ENCODE data around the gene FLYWCH1.

DNA sequence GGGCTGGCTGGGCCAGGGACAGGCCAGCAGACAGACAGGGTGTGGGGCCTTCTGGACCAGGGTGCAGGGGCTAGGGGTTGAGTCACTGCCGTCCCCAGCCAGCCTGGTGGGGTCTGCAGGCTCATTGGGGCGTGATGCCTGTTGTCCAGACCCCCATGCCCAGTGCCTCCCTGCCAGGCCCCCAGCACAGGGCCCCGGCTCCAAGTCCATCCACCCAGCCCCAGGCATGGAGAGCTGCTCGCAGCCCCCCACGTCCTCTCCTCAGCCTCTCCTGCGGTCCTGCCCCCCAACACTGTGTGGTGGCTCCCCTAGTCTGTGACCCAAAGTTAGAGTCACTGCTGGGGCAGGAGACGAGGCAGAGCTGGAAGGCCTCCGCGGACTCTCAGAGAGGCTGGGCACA, 75.6 kb downstream of the FLYWCH1 start:
- TF ChIP-seq, protein P1, sequence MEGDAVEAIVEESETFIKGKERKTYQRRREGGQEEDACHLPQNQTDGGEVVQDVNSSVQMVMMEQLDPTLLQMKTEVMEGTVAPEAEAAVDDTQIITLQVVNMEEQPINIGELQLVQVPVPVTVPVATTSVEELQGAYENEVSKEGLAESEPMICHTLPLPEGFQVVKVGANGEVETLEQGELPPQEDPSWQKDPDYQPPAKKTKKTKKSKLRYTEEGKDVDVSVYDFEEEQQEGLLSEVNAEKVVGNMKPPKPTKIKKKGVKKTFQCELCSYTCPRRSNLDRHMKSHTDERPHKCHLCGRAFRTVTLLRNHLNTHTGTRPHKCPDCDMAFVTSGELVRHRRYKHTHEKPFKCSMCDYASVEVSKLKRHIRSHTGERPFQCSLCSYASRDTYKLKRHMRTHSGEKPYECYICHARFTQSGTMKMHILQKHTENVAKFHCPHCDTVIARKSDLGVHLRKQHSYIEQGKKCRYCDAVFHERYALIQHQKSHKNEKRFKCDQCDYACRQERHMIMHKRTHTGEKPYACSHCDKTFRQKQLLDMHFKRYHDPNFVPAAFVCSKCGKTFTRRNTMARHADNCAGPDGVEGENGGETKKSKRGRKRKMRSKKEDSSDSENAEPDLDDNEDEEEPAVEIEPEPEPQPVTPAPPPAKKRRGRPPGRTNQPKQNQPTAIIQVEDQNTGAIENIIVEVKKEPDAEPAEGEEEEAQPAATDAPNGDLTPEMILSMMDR (IDR thresholded peaks at IDR 0.05) = no peak
- TF ChIP-seq POLR2A (IDR thresholded peaks at IDR 0.05) = no peak
